Stimulated activated CD4-positive, alpha-beta T cell treated with anti-CD3 and anti-CD28 coated beads, Interleukin-1b, Interleukin-23, amount 100 ng/mL, for 1 hour (primary cell): ENCODE results near the gene ADGRG3.
"Not testable (repeated sequence)": the region's sequence is repeated elsewhere in the genome, so short reads cannot be mapped to it uniquely, and the experiment has no call there.

Experiments used
- DNase-seq, 2 donors: peaks; one replicate each; pipeline ENCODE4 v3.0.0-alpha.2; 2020; ENCODE audit warnings: low read depth in 2 of 2

The ADGRG3 gene

GRCh38 chr16:57663917-57664661 is 4.0 kb upstream of the ADGRG3 start:
- DNase-seq, result no peak

GRCh38 chr16:57664662-57665025 is 3.5 kb upstream of the ADGRG3 start:
- DNase-seq, result no peak

- DNase-seq, result no peak
Measured at GRCh38 chr16:57665541-57665940, 2.6 kb upstream of the ADGRG3 start.

- no peak for DNase-seq
Measured at GRCh38 chr16:57666353-57667047, 1.6 kb upstream of the ADGRG3 start.

- DNase-seq, result no peak
Measured at GRCh38 chr16:57667048-57667525, 1.0 kb upstream of the ADGRG3 start.

- DNase-seq, result no peak
Measured at GRCh38 chr16:57667526-57668262, 412 bp upstream of the ADGRG3 start.

GRCh38 chr16:57668630-57669475 is 747 bp downstream of the ADGRG3 start:
- no peak for DNase-seq

- no peak for DNase-seq
Measured at GRCh38 chr16:57669476-57670162, 1.5 kb downstream of the ADGRG3 start.

- DNase-seq, result no peak
Measured at GRCh38 chr16:57670196-57670595, 2.1 kb downstream of the ADGRG3 start.

- not testable (repeated sequence) for DNase-seq
Measured at GRCh38 chr16:57671451-57671850, 3.3 kb downstream of the ADGRG3 start.

- DNase-seq, result no peak
Measured at GRCh38 chr16:57672416-57672815, 4.3 kb downstream of the ADGRG3 start.

GRCh38 chr16:57672824-57673223 is 4.7 kb downstream of the ADGRG3 start:
- no peak for DNase-seq

- DNase-seq, result no peak
Measured at GRCh38 chr16:57675741-57676551, 7.8 kb downstream of the ADGRG3 start.

GRCh38 chr16:57676553-57677085 is 8.5 kb downstream of the ADGRG3 start:
- DNase-seq, result no peak

- DNase-seq, result no peak
Measured at GRCh38 chr16:57677622-57678369, 9.7 kb downstream of the ADGRG3 start.

- no peak for DNase-seq
Measured at GRCh38 chr16:57679016-57679415, 10.9 kb downstream of the ADGRG3 start.

- DNase-seq, result no peak
Measured at GRCh38 chr16:57679767-57680482, 11.8 kb downstream of the ADGRG3 start.

GRCh38 chr16:57680842-57681375 is 12.8 kb downstream of the ADGRG3 start:
- DNase-seq, result no peak
